ENCODE results near the gene KCNK15.

Gene KCNK15

GRCh38 chr20:44706301-44707017, 39.2 kb upstream of the KCNK15 start:
- H3K9me3 Mint-ChIP-seq: no peaks in the 10 kb centered on the region
- no peak overlapping the region for H3K27ac Mint-ChIP-seq (ENCODE audit: low read depth)

GRCh38 chr20:44707018-44707579, 38.6 kb upstream of the KCNK15 start:
- ATAC-seq (replicated peaks; ENCODE audit: extremely low read depth, poor library complexity, severe bottlenecking): no peak
- Mint-ChIP-seq H3K27me3 (peaks cover 29% of the 10 kb centered on the region), H3K4me1 (no peaks in the 10 kb centered on the region), H3K27ac (ENCODE audit: low read depth) (no peak overlapping the region), H3K4me3 (no peak overlapping the region), H3K36me3 (ENCODE audit: insufficient read depth) (no peaks in the 10 kb centered on the region), H3K9me3 (no peaks in the 10 kb centered on the region)
- DNase-seq (ENCODE audit: low spot score in 2 of 2): no peak

More at GRCh38 chr20:44706301-44707017, 39.2 kb upstream of the KCNK15 start:
- H3K4me1 Mint-ChIP-seq: no peaks in the 10 kb centered on the region
- no peak overlapping the region for H3K4me3 Mint-ChIP-seq
- DNase-seq (ENCODE audit: low spot score in 2 of 2) (no peak), ATAC-seq (replicated peaks; ENCODE audit: extremely low read depth, poor library complexity, severe bottlenecking) (no peak)
- peaks cover 23% of the 10 kb centered on the region for H3K27me3 Mint-ChIP-seq
- H3K36me3 Mint-ChIP-seq (ENCODE audit: insufficient read depth): no peaks in the 10 kb centered on the region

DNA sequence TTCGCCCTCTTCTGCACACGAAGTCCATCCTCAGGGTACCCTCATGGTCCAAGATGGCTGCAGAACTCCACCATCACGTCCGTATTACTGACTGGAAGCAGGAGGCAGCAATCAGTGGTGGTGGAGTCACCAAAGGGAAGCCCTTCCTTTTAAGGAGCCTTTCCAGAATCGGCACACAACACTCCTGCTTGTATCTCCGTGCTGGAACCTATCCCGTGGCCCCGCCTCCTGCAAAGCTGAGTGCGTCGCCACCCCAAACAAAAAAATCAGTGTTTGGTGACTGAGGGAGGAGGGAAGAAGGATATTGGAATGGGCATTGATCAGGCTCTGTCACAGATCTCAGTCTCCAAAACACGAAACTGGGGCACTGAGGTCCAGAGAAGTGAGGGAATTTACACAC, 36.3 kb upstream of the KCNK15 start:
- no peaks in the 10 kb centered on the region for H3K9me3 Mint-ChIP-seq

GRCh38 chr20:44709797-44710196, 35.9 kb upstream of the KCNK15 start:
- Mint-ChIP-seq H3K9me3 (no peaks in the 10 kb centered on the region), H3K4me3 (no peak overlapping the region)

More for the DNA sequence above, 36.3 kb upstream of the KCNK15 start:
- no peak for ATAC-seq (replicated peaks; ENCODE audit: extremely low read depth, poor library complexity, severe bottlenecking)
- no peak overlapping the region for H3K4me3 Mint-ChIP-seq
- no peaks in the 10 kb centered on the region for H3K36me3 Mint-ChIP-seq (ENCODE audit: insufficient read depth)
- H3K27me3 Mint-ChIP-seq: peaks cover 34% of the 10 kb centered on the region
- H3K27ac Mint-ChIP-seq (ENCODE audit: low read depth): no peak overlapping the region
- no peaks in the 10 kb centered on the region for H3K4me1 Mint-ChIP-seq
- DNase-seq (ENCODE audit: low spot score in 2 of 2): no peak

GRCh38 chr20:44711237-44711636, 34.4 kb upstream of the KCNK15 start:
- H3K4me1 Mint-ChIP-seq: no peaks in the 10 kb centered on the region
- H3K9me3 Mint-ChIP-seq: no peaks in the 10 kb centered on the region
- no peak overlapping the region for H3K27ac Mint-ChIP-seq (ENCODE audit: low read depth)
- no peak overlapping the region for H3K4me3 Mint-ChIP-seq
- peaks cover 32% of the 10 kb centered on the region for H3K27me3 Mint-ChIP-seq
- H3K36me3 Mint-ChIP-seq (ENCODE audit: insufficient read depth): no peaks in the 10 kb centered on the region
- DNase-seq (ENCODE audit: low spot score in 2 of 2) (no peak), ATAC-seq (replicated peaks; ENCODE audit: extremely low read depth, poor library complexity, severe bottlenecking) (no peak)

More at GRCh38 chr20:44709797-44710196, 35.9 kb upstream of the KCNK15 start:
- H3K27ac Mint-ChIP-seq (ENCODE audit: low read depth): no peak overlapping the region
- H3K36me3 Mint-ChIP-seq (ENCODE audit: insufficient read depth): no peaks in the 10 kb centered on the region
- DNase-seq (ENCODE audit: low spot score in 2 of 2) (no peak), ATAC-seq (replicated peaks; ENCODE audit: extremely low read depth, poor library complexity, severe bottlenecking) (no peak)
- H3K4me1 Mint-ChIP-seq: no peaks in the 10 kb centered on the region
- peaks cover 34% of the 10 kb centered on the region for H3K27me3 Mint-ChIP-seq

DNA sequence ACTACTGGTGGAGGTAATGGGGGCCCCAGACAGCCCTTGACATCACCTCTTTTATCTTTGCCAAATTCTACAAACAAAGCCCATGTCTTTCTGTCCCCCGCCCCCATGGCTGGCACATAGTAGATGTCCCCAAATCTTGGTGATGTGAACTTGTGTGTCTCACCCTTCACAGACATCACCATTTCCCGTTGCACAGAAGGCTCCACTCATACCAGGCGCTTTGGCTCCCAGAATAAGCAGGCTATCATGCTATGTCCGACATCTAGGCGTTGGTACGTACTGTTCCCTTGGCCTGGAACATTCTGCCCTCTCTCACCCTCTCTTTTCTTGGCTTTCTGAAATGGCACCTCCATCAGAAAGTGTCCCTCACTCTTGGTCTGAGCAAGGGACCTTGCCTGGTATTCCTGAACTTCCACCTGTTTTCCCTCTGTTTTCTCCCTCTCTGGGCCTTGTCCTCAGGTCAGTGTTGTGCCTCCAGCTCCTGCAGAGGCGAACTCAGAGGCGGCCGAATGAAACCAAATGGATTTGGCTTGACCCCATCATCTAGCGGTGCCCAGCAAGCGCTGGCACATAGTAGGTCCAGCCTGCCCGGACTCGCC, 31.5 kb upstream of the KCNK15 start:
- Mint-ChIP-seq H3K9me3 (no peaks in the 10 kb centered on the region), H3K27ac (ENCODE audit: low read depth) (no peak overlapping the region), H3K4me1 (no peaks in the 10 kb centered on the region), H3K4me3 (no peak overlapping the region), H3K27me3 (peaks cover 25% of the 10 kb centered on the region), H3K36me3 (ENCODE audit: insufficient read depth) (no peaks in the 10 kb centered on the region)
- ATAC-seq (replicated peaks; ENCODE audit: extremely low read depth, poor library complexity, severe bottlenecking): no peak
- no peak for DNase-seq (ENCODE audit: low spot score in 2 of 2)

- no peaks in the 10 kb centered on the region for H3K9me3 Mint-ChIP-seq
- H3K4me1 Mint-ChIP-seq: no peaks in the 10 kb centered on the region
- no peak within 1 kb of the TSS for H3K27ac Mint-ChIP-seq (ENCODE audit: low read depth)
- peaks cover 25% of the 10 kb centered on the region for H3K27me3 Mint-ChIP-seq
- H3K4me3 Mint-ChIP-seq: no peak within 1 kb of the TSS
- no peaks in the 10 kb centered on the region for H3K36me3 Mint-ChIP-seq (ENCODE audit: insufficient read depth)
- DNase-seq (ENCODE audit: low spot score in 2 of 2) (no peak), ATAC-seq (replicated peaks; ENCODE audit: extremely low read depth, poor library complexity, severe bottlenecking) (no peak)
These were observed 30.8 kb upstream of the KCNK15 start, which contains the start of gene CCN5 for GRCh38 chr20:44714701-44715498. CCN5 (plus strand) TSS chr20:44715369; CDS start chr20:44715391, 22 bp downstream.

GRCh38 chr20:44715499-44716308, 30.0 kb upstream of the KCNK15 start:
- ATAC-seq (replicated peaks; ENCODE audit: extremely low read depth, poor library complexity, severe bottlenecking): no peak
- no peak overlapping the region for H3K4me3 Mint-ChIP-seq
- H3K36me3 Mint-ChIP-seq (ENCODE audit: insufficient read depth): no peaks in the 10 kb centered on the region
- peaks cover 25% of the 10 kb centered on the region for H3K27me3 Mint-ChIP-seq
- H3K4me1 Mint-ChIP-seq: no peaks in the 10 kb centered on the region
- no peaks in the 10 kb centered on the region for H3K9me3 Mint-ChIP-seq
- no peak overlapping the region for H3K27ac Mint-ChIP-seq (ENCODE audit: low read depth)
- no peak for DNase-seq (ENCODE audit: low spot score in 2 of 2)

DNA sequence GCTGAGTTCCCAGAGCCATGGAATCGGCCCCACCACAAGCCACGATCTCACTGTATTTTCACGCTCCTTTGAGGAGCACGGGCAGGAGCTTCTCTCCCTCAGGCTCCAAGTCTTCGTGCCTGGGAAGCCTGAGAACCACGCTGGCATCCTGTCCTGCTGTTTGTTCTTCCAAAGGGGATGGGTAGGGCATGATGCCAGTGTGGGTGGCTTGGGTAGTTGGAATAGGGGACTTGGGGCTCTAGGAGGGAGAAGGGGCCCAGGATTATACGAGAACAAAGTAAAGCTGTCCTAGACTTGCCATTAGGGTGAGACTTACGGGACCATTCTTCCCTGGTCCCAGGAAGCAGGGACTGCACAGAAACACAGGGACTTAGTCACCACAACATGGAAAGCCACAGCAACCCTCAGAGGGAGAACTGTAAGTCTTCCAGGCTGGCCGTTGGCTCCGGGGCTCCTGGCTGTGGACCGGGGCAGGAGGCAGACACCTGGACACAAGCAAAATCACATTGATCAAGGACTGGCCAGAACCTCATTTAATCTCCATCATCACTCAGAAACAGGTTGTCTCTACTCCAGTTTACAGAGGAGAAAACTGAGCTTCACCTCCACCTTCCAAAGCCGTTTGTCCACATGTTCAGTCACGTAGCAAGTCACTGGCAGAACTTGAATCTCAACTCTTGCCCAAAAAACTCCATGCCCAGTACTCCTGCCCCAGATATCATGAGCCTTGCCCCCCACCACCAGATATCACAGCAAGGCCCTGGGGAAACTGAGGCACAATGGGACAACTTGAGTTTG, 29.2 kb upstream of the KCNK15 start:
- Mint-ChIP-seq H3K9me3 (no peaks in the 10 kb centered on the region), H3K27me3 (peaks cover 19% of the 10 kb centered on the region), H3K27ac (ENCODE audit: low read depth) (no peak overlapping the region), H3K36me3 (ENCODE audit: insufficient read depth) (no peaks in the 10 kb centered on the region), H3K4me3 (no peak overlapping the region), H3K4me1 (no peaks in the 10 kb centered on the region)
- ATAC-seq (replicated peaks; ENCODE audit: extremely low read depth, poor library complexity, severe bottlenecking): no peak
- no peak for DNase-seq (ENCODE audit: low spot score in 2 of 2)

DNA sequence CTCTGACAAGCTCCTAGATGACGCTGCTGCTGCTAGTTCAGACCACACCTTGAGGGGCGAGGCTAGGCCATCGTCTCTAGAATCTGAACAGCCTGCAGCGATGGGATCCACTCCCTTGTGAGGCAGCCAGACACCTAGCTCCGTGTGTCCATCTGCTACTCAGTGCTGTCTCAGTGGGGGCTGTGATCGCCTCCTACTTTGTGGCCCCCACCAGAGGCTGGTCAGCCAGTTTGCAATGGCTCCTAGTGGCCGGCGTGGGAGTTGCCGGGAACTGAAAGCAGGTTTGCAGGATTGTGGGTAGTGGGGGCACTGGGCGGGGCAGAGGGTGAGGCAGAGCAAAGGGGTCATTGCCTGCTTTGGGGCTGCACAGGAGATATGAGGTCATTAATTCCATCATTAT, 27.7 kb upstream of the KCNK15 start:
- Mint-ChIP-seq H3K9me3 (no peaks in the 10 kb centered on the region), H3K27me3 (peaks cover 10% of the 10 kb centered on the region), H3K27ac (ENCODE audit: low read depth) (no peak overlapping the region), H3K4me1 (no peaks in the 10 kb centered on the region), H3K36me3 (ENCODE audit: insufficient read depth) (no peaks in the 10 kb centered on the region), H3K4me3 (no peak overlapping the region)
- ATAC-seq (replicated peaks; ENCODE audit: extremely low read depth, poor library complexity, severe bottlenecking) (no peak), DNase-seq (ENCODE audit: low spot score in 2 of 2) (no peak)

DNA sequence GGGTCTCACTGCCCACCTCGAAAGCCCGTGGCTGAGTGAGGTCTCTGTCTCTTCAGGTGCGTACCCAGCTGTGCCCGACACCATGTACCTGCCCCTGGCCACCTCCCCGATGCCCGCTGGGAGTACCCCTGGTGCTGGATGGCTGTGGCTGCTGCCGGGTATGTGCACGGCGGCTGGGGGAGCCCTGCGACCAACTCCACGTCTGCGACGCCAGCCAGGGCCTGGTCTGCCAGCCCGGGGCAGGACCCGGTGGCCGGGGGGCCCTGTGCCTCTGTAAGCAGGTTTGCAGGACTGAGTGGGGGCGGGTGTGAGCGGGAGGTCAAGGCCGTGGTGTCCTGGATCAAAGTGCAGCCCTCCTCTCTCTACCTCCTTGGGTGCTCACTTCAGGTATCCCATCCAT, 25.8 kb upstream of the KCNK15 start:
- ATAC-seq (replicated peaks; ENCODE audit: extremely low read depth, poor library complexity, severe bottlenecking) (no peak), DNase-seq (ENCODE audit: low spot score in 2 of 2) (no peak)
- Mint-ChIP-seq H3K36me3 (ENCODE audit: insufficient read depth) (no peaks in the 10 kb centered on the region), H3K4me3 (no peak overlapping the region), H3K4me1 (no peaks in the 10 kb centered on the region), H3K27ac (ENCODE audit: low read depth) (no peak overlapping the region), H3K27me3 (no peaks in the 10 kb centered on the region), H3K9me3 (no peaks in the 10 kb centered on the region)
